Activated CD4-positive, alpha-beta T cell treated with anti-CD3 and anti-CD28 coated beads for 4 hours (primary cell): ENCODE data around the gene SAP25.
A peak's percentile ranks its signal among the peaks of the same experiment; 100 is the strongest.

ENCODE experiments used
- DNase-seq, 2 donors: peaks; one replicate each; pipeline ENCODE4 v3.0.0-alpha.2; 2020

SAP25 gene

GRCh38 chr7:100591596-100591995, 17.9 kb upstream of the SAP25 start:
- DNase-seq: no peak

DNA sequence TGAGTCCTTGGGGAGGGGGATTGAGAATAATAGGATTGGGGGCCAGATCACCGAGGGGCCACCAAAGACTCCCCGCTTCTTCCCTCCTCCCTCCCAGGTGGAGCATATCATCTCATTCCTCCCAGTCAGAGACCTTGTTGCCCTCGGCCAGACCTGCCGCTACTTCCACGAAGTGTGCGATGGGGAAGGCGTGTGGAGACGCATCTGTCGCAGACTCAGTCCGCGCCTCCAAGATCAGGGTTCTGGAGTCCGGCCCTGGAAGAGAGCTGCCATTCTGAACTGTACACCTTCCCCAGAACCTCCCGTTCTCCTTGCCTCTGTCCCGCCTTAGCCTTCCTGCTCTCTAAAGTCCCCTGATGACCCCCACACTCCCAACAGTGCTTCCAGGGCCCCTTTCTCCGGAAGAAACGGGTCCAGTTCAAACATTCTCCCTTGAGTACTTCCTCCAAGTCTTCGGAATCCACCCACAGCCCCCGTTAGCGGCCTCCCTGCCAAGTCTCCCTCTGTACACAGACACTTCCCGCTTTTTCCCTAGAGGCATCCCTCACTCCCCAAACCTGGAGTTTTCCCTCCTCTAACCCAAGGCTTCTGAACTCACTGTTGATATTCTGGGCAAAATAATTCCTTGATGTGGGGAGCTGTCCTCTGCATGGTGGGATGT, 16.5 kb upstream of the SAP25 start:
- no peak for DNase-seq

- DNase-seq: no peak
Measured at GRCh38 chr7:100589341-100589947, 15.7 kb upstream of the SAP25 start.

GRCh38 chr7:100588438-100588837, 14.7 kb upstream of the SAP25 start:
- DNase-seq: no peak

GRCh38 chr7:100586266-100587025, 12.7 kb upstream of the SAP25 start, which contains the start of gene FBXO24:
Gene FBXO24 (plus strand): TSS chr7:100586328. CDS start chr7:100586626, 298 bp downstream.
- peak; percentile 98 for DNase-seq

GRCh38 chr7:100585511-100586265, 12.0 kb upstream of the SAP25 start, which contains the start of gene LRCH4:
Gene LRCH4 (minus strand): TSS chr7:100586129. CDS start chr7:100586100, 29 bp downstream.
- peak; percentile 44 to 53 for DNase-seq

DNA sequence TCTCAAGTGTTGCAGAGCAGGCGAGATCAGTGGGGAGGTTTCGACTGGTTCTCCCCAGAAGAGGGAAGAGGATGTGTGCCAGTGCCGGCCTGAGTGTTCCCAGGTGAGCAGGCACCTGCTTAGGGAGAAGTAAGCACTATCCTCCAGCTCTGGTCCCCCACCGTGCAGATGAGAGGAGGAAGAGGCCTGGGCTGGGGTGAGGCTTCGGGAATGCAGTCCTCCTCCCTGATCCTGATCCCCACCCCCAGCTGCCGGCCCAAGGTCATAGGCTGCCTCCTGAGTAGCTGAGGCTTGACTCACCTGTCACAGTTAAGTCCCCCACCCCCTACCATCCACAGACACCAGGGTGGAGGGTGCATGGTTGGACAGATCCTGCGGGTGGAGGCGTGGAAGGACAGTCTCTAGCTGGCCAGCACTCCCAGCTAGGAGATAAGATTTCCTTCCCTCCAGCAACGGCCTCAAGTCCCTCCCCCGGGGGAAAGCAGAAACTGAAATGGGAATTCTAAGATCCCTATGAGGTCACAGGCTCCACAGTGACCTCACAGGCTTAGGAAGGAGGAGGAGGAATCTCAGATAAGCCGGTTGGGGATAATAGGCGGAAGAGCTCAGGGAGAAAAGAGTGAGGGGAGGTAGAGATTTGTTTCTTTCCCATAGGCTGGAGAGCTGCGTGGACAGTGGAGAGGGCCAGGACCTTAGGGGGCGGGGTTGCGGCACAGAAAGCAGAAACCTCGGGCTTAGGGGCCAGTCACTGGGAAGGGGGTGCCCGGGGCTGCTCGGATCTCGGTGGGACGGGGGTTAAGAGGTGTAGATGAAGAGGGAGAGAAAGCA, 11.2 kb upstream of the SAP25 start:
- DNase-seq: peak in 1 of 2 donors; percentile 11

DNA sequence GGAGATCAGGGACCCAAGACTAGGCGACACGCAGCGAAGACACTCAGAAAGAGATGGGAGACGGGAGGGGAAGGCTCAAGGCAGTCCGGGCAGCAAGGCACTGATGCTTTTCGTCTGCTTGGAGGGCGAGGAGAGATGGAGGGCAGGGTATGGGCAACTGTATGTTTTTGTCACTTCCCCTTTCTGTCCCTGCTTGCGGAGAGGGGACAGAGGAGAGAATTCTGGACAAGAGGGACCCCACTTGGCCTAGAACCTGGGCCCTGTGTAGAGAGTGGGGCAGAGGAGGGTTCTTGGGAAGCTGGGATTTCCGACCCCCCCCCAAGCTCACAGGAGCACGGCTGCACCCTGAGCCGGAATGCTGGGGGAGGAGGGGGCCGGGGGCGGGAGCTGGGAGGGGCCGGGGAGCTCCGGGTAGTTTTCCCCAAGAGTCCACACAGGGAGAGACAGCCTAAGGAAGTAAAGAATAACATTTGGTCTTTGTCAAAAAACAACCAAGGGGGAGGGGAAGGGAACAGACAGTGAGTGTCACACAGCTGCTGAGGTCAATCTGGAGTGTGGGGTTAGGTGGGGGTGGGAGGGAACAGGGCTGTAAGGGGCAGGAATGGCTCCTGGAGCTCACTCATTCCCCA, 10.5 kb upstream of the SAP25 start:
- no peak for DNase-seq

DNA sequence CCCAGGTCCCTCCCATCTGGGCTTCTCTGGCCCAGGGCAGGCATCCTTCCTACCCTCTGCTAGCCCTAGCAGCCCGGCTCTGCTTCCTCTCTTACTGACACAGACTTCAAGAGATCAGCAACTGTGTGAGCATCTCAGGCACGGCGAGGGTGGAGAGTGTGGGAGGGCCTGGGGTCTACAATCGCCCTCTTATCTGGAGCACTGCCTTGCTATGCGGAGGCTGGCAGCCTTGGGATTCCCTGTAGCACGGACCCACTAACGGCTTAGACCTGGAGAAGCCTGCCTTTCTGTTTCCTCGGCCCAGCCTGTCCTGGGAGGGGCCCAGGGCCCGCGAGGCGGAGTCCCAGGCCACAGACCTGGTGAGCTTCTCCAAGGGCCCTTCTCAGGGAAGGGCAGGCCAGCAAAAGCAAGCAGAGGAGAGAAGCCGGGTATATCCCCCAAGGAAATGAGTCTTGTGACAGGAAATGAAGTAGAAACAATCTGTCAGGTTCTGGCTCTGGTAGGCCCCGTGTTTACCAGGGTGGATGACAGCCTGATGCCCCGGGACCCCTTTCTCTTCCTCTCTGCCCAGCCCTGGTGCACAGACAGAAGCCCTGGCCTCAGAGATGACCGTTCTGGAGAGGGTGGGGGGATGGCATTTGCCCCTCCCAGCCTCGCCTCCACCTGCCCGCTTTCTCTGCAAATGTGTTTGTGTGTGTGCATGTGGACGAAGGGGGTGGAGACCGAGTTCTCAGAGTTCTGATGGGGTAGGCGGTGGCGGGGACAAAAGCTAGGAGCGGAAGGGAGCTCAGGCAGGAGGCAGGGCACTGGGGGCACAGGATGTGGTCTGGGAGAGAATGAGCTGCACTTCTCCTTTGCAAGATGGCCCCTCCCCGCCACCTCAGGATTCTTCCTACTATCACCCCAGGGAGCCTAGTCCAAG, 9.7 kb upstream of the SAP25 start:
- DNase-seq: peak; percentile 39 to 58

- no peak for DNase-seq
Measured at GRCh38 chr7:100582650-100583049, 8.9 kb upstream of the SAP25 start.

DNA sequence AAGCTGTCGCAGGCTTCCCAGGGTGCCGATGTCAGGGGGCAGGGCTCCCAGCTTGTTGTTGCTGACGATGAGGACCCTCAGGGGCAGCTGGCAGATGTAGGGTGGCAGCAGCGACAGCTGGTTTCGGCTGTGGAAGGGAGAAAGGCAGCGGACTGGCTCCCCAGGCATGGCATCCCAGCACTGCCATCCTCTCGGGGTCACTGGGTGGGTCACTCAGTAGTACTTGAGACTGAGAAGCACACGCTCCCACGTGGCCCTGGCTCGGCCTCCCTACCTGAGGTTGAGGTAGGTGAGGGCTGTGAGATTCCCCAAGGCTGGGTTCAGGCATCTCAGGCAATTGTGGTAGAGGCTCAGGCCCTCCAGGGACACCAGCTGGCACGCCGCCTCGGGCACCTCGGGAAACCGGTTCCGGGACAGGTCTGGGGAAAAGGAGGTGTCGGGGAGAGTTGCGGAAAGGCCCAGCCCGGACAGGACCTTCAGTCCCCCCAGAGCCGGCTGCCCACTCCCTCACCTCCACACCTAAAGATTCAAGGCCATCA, 8.4 kb upstream of the SAP25 start:
- DNase-seq: no peak

DNA sequence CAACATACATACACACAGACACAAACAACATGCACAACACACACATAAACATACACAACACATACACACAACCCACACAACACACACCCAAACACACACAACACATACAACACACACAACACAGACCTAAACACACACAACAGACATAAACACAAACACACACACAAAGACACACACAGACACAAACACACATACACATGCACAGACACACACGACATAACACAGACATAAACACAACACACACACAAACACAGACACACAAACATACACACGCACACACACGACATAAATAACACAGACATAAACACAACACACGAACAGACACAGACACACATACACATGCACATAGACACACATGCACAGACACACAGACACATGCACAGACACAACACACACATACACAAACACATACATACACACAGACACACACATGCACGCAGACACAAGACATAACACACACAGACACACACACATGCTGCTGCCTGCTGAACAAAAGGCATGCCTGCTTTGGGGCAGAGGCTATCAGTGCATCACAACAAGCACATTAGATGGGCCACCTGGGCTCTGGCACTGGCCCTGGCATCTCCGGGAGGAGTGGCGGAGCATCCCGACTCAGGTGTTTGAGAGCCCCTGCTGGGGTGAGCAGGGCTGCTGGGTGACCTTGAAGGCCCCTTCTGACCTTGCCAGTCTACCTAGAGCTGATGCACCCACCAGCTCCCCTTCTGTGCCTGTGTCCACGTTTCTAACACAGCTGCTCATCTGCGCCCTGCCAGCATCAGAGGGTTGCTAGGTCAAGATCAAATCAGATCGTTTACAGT, 7.0 kb upstream of the SAP25 start:
- no peak for DNase-seq

- no peak for DNase-seq
Measured at GRCh38 chr7:100578246-100579183, 4.8 kb upstream of the SAP25 start.

DNA sequence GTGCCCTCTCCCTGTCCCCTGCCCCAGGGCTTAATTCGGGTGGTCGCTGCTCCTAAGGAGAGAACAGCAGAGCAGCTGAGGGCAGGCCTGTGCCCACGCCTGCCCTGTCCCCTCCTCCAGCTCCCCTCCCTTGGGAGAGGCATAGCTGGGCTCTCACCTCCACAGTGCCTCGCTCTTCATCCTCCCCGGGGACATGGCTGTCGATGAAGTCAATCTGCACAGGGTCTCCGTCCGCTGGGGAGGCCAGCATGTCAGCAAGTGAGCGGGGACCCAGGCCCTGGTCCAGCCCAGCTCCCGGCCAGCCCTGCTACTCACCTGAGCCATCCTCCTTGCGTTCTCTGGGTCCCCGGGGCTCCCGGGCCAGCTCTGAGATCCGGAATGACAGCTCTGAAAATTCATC, 3.8 kb upstream of the SAP25 start:
- DNase-seq: no peak

- no peak for DNase-seq
Measured at GRCh38 chr7:100577103-100577502, 3.4 kb upstream of the SAP25 start.

DNA sequence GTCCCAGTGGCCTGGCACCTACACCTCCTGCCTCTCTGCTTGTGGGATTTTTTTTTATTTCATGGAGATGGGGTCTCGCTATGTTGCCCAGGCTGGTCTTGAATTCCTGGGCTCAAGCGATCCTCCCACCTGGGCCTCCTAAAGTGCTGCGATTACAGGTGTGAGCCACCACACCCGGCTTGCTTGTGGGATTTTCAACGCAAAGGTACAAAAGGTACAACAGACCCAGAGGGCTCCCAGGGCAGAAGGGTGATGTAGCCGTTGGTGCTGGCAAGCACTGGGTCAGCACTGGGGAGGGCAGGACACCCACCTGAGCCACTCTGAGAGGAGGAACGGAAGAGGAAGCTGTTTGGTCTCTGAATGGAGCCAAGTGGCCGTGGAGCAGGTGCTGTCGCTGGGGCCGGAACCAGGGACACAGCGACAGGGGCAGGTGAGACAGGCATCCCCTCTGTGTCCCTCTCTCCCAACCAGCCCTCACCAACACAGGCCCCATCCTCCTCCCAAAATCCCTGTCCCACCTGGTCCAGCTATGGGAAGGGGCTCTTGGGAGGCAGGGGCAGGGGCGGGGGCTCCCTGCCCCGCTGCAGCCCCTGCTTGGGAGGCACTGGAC, 2.8 kb upstream of the SAP25 start:
- DNase-seq: no peak

GRCh38 chr7:100575746-100576383, 2.2 kb upstream of the SAP25 start:
- DNase-seq: no peak
